SK-N-SH (cell line): ENCODE data around the gene NCKAP5. TPM values are rescaled to one million over a fixed set of nuclear protein-coding genes. Genes with fewer than 3 reads are reported as not detected.

Experiments
- CTCF ChIA-PET: fragments of 300-600, 350-600 bp; formaldehyde crosslinking; extraction: SDS; loops from one replicate; lab custom pipeline; 2021; lab: Yijun Ruan, JAX
- POLR2A ChIA-PET: fragments of 350-600 bp; sonication (Branson Sonifier 250); formaldehyde crosslinking; extraction: SDS; loops from one replicate; lab custom pipeline; 2020; ENCODE audit warnings: antibody characterized with exemption, inconsistent platforms; lab: Yijun Ruan, JAX
- DNase-seq: peaks from one replicate; pipeline ENCODE4 v3.0.0; 2012
- H2AFZ ChIP-seq: fragments of 200-600 bp; sonication (generic); 2 replicates; pipeline ENCODE4 v1.8.1; 2016; ENCODE audit warnings: antibody characterized with exemption, mild to moderate bottlenecking, low read depth
- H3F3A ChIP-seq: fragments of 200-600 bp; sonication (generic); replicated peaks from 2 replicates; pipeline ENCODE3; 2016; ENCODE audit warnings: antibody characterized with exemption, mild to moderate bottlenecking; ENCODE audit not compliant: insufficient read depth
- H3K27ac ChIP-seq, 2 experiments: fragments of 200-500 bp in 1 of 2; fragments of 200-600 bp in 1 of 2; sonication (Bioruptor generic) in 1 of 2; sonication (generic), shearing (Covaris generic) in 1 of 2; 2 replicates each; pipeline versions ENCODE4 v1.5.1 to v1.6.1; 2014 to 2016; ENCODE audit warnings: low read depth in 2 of 2, inconsistent platforms in 1 of 2, low read length in 1 of 2, mild to moderate bottlenecking in 1 of 2, mixed read lengths in 1 of 2
- H3K27me3 ChIP-seq: fragments of 200-600 bp; sonication (generic), shearing (Covaris generic); 2 replicates; pipeline ENCODE4 v1.6.1; 2016; ENCODE audit warnings: mixed run types; ENCODE audit not compliant: insufficient read depth
- H3K36me3 ChIP-seq, 2 experiments: fragments of 200-500 bp in 1 of 2; fragments of 200-600 bp in 1 of 2; sonication (Bioruptor generic) in 1 of 2; sonication (generic) in 1 of 2; replicated peaks in 1 of 2; 2 replicates each; pipeline versions ENCODE3 to v1.5.1; 2014 to 2016; ENCODE audit warnings: low read length in 1 of 2, mild to moderate bottlenecking in 1 of 2; ENCODE audit not compliant: insufficient read depth in 2 of 2, control insufficient read depth in 1 of 2
- H3K4me1 ChIP-seq, 2 experiments: fragments of 200-500 bp in 1 of 2; fragments of 200-600 bp in 1 of 2; sonication (Bioruptor generic) in 1 of 2; sonication (generic), shearing (Covaris generic) in 1 of 2; 2 replicates each; pipeline versions ENCODE4 v1.5.1 to v1.6.1; 2014 to 2016; ENCODE audit warnings: low read depth in 1 of 2, low read length in 1 of 2, mixed run types in 1 of 2; ENCODE audit not compliant: insufficient read depth in 2 of 2, control insufficient read depth in 1 of 2
- H3K4me2 ChIP-seq: fragments of 200-600 bp; sonication (generic), shearing (Covaris generic); 2 replicates; pipeline ENCODE4 v1.6.1; 2017; ENCODE audit warnings: mixed run types
- H3K4me3 ChIP-seq, 2 experiments: fragments of 200-500 bp in 1 of 2; fragments of 200-600 bp in 1 of 2; sonication (Bioruptor generic) in 1 of 2; sonication (generic), shearing (Covaris generic) in 1 of 2; 2 replicates each; pipeline versions ENCODE4 v1.5.1 to v1.8.1; 2014 to 2016; ENCODE audit warnings: low read depth in 2 of 2, inconsistent platforms in 1 of 2, low read length in 1 of 2, mild to moderate bottlenecking in 1 of 2, mixed read lengths in 1 of 2, moderate library complexity in 1 of 2
- H3K79me2 ChIP-seq: fragments of 200-600 bp; sonication (generic); 2 replicates; pipeline ENCODE4 v1.8.1; 2017; ENCODE audit warnings: mild to moderate bottlenecking; ENCODE audit not compliant: insufficient read depth
- H3K9ac ChIP-seq: fragments of 200-600 bp; sonication (generic); 2 replicates; pipeline ENCODE4 v1.6.1; 2017; ENCODE audit warnings: mixed run types
- H3K9me2 ChIP-seq: fragments of 200-600 bp; sonication (generic); 2 replicates; pipeline ENCODE4 v1.6.1; 2017; ENCODE audit warnings: mixed run types
- H3K9me3 ChIP-seq: fragments of 200-600 bp; sonication (generic); 2 replicates; pipeline ENCODE4 v1.6.1; 2017; ENCODE audit warnings: mixed run types, mild to moderate bottlenecking, moderate library complexity
- H4K20me1 ChIP-seq: fragments of 200-600 bp; sonication (generic); 2 replicates; pipeline ENCODE4 v1.6.1; 2017; ENCODE audit warnings: mild to moderate bottlenecking, mixed run types; ENCODE audit not compliant: insufficient read depth
- ELF1 ChIP-seq: IDR thresholded peaks from 2 replicates; pipeline ENCODE4 v1.4.0; 2012
- EP300 ChIP-seq, 2 experiments: IDR thresholded peaks; 2 replicates each; pipeline versions ENCODE4 v1.4.0 to v1.6.1; 2012; ENCODE audit warnings: borderline replicate concordance in 1 of 2, low read depth in 1 of 2, low read length in 1 of 2
- EZH2phosphoT487 ChIP-seq: fragments of 200-600 bp; sonication (generic); IDR thresholded peaks from 2 replicates; pipeline ENCODE4 v1.6.1; 2017; ENCODE audit warnings: low read depth, mixed run types, mild to moderate bottlenecking, antibody characterized with exemption, moderate library complexity, borderline replicate concordance
- FOXM1 ChIP-seq: IDR thresholded peaks from 2 replicates; pipeline ENCODE4 v1.4.0; 2012; ENCODE audit warnings: low read depth, mild to moderate bottlenecking
- GABPA ChIP-seq: IDR thresholded peaks from 2 replicates; pipeline ENCODE4 v1.4.0; 2012; ENCODE audit warnings: low read depth, mild to moderate bottlenecking
- GATA2 ChIP-seq: sonication (generic); formaldehyde crosslinking; IDR thresholded peaks from 2 replicates; pipeline ENCODE4 v1.5.0; 2020; ENCODE audit warnings: mild to moderate bottlenecking, missing genetic modification reagents
- JUND ChIP-seq: IDR thresholded peaks from 2 replicates; pipeline ENCODE4 v1.4.0; 2012
- MAX ChIP-seq: IDR thresholded peaks from 2 replicates; pipeline ENCODE4 v1.4.0; 2012; ENCODE audit warnings: low read depth
- MXI1 ChIP-seq: IDR thresholded peaks from 2 replicates; pipeline ENCODE4 v1.6.1; 2012; ENCODE audit warnings: mild to moderate bottlenecking, low read depth, low read length, improper control_type of control experiment
- NFIC ChIP-seq: IDR thresholded peaks from 2 replicates; pipeline ENCODE4 v1.4.0; 2012; ENCODE audit warnings: borderline replicate concordance
- NRF1 ChIP-seq: IDR thresholded peaks from 2 replicates; pipeline ENCODE4 v1.6.1; 2012; ENCODE audit warnings: low read depth, mild to moderate bottlenecking, low read length
- RAD21 ChIP-seq: IDR thresholded peaks from 2 replicates; pipeline ENCODE4 v1.6.1; 2012; ENCODE audit warnings: mild to moderate bottlenecking, low read length
- RCOR1 ChIP-seq: fragments of 150-350 bp; IDR thresholded peaks from 2 replicates; pipeline ENCODE4 v1.6.1; 2017; ENCODE audit warnings: antibody characterized with exemption, low read length
- RXRA ChIP-seq: IDR thresholded peaks from 2 replicates; pipeline ENCODE4 v1.4.0; 2012; ENCODE audit warnings: low read depth, mild to moderate bottlenecking, borderline replicate concordance
- TCF12 ChIP-seq: IDR thresholded peaks from 2 replicates; pipeline ENCODE4 v1.4.0; 2012
- WGBS: methylation state at CpG from one replicate; pipeline ENCODE4 v1.1.6; 2017; ENCODE audit warnings: low lambda C conversion rate; 5-methylcytosine and 5-hydroxymethylcytosine counted together
- polyA plus RNA-seq, 3 experiments: library from polyadenylated mRNA; depleted of rRNA; stranded (reverse); fragments of >200 nt; gene quantifications; 2 replicates each; pipeline ENCODE4 v1.2.3, GENCODE V29; 2012
- TF ChIP-seq, protein P1 (sequence below): fragments of 200-600 bp; sonication (generic); IDR thresholded peaks from 2 replicates; pipeline ENCODE4 v1.6.1; 2017; ENCODE audit warnings: antibody characterized with exemption, mild to moderate bottlenecking, moderate library complexity
- TF ChIP-seq, protein P2 (sequence below): IDR thresholded peaks from 2 replicates; pipeline ENCODE4 v1.4.0; 2012; ENCODE audit warnings: low read depth, borderline replicate concordance

NCKAP5 gene
- polyA plus RNA-seq, 1 of the 3 experiments (the other 2 are of a cell fraction): 0.02 TPM

- WGBS: 86% methylated on average over 4 of the region's 4 CpGs
- Histone ChIP-seq H3K79me2 (no peaks in the 10 kb centered on the region), H3K4me2 (no peak overlapping the region), H3K9me2 (no peaks in the 10 kb centered on the region), H3K9ac (no peak overlapping the region), H3K9me3 (no peaks in the 10 kb centered on the region), H3K4me3 (no peak overlapping the region), H4K20me1 (no peaks in the 10 kb centered on the region), H2AFZ (no peak overlapping the region), H3K4me1 (peaks cover 0 to 8% of the 10 kb centered on the region in 2 experiments; a peak in 2 of 4 replicates), H3F3A (no peaks in the 10 kb centered on the region), H3K27me3 (no peaks in the 10 kb centered on the region), H3K27ac (no peak overlapping the region; a peak in 1 of 4 replicates), H3K36me3 (no peaks in the 10 kb centered on the region)
- ChIA-PET POLR2A (no interaction called here), CTCF (interaction anchor here (1.1 to 1.2 kb wide), 2 partner anchors 13 to 18 kb away, joined by 3 to 5 read pairs; no protein-coding TSS in a partner anchor)
- peak; percentile 27 for DNase-seq
- TF ChIP-seq RCOR1 (peak; percentile 69; the same call in 1 of the 2 replicates), RXRA (no peak), EP300 (IDR thresholded peaks at IDR 0.05; ENCODE audit: borderline replicate concordance in 1 of 2, low read depth in 1 of 2, low read length in 1 of 2) (peak in 1 of 2 experiments; percentile 44; a peak in 1 of 4 replicates), GATA2 (peak; percentile 59), TCF12 (no peak)
These were observed 696.4 kb downstream of the NCKAP5 start for GRCh38 chr2:132871831-132872230.

- POLR2A ChIA-PET: no interaction called here
- CTCF ChIA-PET: interaction anchor here (1.5 kb wide), 1 partner anchor 11 kb away, joined by 4 read pairs; no protein-coding TSS in a partner anchor
- TF ChIP-seq JUND (no peak), FOXM1 (no peak), EZH2phosphoT487 (no peak), ELF1 (no peak), RAD21 (no peak), GABPA (no peak)
- TF ChIP-seq, protein P1, sequence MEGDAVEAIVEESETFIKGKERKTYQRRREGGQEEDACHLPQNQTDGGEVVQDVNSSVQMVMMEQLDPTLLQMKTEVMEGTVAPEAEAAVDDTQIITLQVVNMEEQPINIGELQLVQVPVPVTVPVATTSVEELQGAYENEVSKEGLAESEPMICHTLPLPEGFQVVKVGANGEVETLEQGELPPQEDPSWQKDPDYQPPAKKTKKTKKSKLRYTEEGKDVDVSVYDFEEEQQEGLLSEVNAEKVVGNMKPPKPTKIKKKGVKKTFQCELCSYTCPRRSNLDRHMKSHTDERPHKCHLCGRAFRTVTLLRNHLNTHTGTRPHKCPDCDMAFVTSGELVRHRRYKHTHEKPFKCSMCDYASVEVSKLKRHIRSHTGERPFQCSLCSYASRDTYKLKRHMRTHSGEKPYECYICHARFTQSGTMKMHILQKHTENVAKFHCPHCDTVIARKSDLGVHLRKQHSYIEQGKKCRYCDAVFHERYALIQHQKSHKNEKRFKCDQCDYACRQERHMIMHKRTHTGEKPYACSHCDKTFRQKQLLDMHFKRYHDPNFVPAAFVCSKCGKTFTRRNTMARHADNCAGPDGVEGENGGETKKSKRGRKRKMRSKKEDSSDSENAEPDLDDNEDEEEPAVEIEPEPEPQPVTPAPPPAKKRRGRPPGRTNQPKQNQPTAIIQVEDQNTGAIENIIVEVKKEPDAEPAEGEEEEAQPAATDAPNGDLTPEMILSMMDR: no peak
- no peaks in the 10 kb centered on the region for H3K36me3 ChIP-seq
- DNase-seq: no peak
- H3K4me3 ChIP-seq: no peak overlapping the region
- H4K20me1 ChIP-seq: no peaks in the 10 kb centered on the region
- H3K4me2 ChIP-seq: no peak overlapping the region
- no peaks in the 10 kb centered on the region for H3K9me2 ChIP-seq
- H3K4me1 ChIP-seq: no peaks in the 10 kb centered on the region
- H3K27me3 ChIP-seq: no peaks in the 10 kb centered on the region
- no peaks in the 10 kb centered on the region for H3K9me3 ChIP-seq
- no peak overlapping the region for H2AFZ ChIP-seq
- H3F3A ChIP-seq: no peaks in the 10 kb centered on the region
- no peaks in the 10 kb centered on the region for H3K79me2 ChIP-seq
- no peak overlapping the region for H3K9ac ChIP-seq
- no peak overlapping the region for H3K27ac ChIP-seq
These were observed 704.3 kb downstream of the NCKAP5 start for GRCh38 chr2:132863961-132864360.

DNA sequence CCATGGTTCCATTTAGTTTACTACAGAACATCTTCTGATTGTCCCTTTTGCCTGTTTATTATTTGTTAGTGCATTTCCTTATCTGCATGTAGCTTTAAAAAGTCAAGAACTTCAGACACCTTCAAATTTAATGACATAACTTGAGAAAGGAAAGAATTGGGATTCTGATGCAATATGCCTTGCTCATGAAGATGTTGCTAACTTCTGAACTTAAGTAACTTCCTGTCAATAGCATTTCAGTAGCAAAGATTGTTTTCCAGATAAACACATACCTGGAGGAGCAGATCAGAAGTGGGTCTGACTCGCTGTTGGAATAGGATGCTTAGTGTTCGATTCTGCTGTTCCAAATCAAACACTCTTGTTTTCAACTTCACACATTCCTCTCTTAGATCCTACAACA lies 708.0 kb downstream of the NCKAP5 start:
- ChIA-PET POLR2A (no interaction called here), CTCF (no interaction called here)
- Histone ChIP-seq H3K4me2 (no peak overlapping the region), H3K27me3 (no peaks in the 10 kb centered on the region), H3K36me3 (no peaks in the 10 kb centered on the region), H2AFZ (no peak overlapping the region), H3K4me1 (no peaks in the 10 kb centered on the region), H3K79me2 (no peaks in the 10 kb centered on the region), H3K4me3 (no peak overlapping the region), H4K20me1 (no peaks in the 10 kb centered on the region), H3F3A (no peaks in the 10 kb centered on the region), H3K9me2 (no peaks in the 10 kb centered on the region), H3K9ac (no peak overlapping the region), H3K9me3 (no peaks in the 10 kb centered on the region), H3K27ac (no peak overlapping the region)
- TF ChIP-seq RXRA (no peak), MXI1 (no peak), MAX (no peak), NRF1 (no peak), EP300 (IDR thresholded peaks at IDR 0.05; ENCODE audit: borderline replicate concordance in 1 of 2, low read depth in 1 of 2, low read length in 1 of 2) (no peak), NFIC (no peak)
- TF ChIP-seq, protein P2, sequence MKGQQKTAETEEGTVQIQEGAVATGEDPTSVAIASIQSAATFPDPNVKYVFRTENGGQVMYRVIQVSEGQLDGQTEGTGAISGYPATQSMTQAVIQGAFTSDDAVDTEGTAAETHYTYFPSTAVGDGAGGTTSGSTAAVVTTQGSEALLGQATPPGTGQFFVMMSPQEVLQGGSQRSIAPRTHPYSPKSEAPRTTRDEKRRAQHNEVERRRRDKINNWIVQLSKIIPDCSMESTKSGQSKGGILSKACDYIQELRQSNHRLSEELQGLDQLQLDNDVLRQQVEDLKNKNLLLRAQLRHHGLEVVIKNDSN: no peak
- WGBS: 63% methylated on average over 2 of the region's 2 CpGs
- no peak for DNase-seq
